Measurements from ENCODE around the gene STAT1.

STAT1 gene

DNA sequence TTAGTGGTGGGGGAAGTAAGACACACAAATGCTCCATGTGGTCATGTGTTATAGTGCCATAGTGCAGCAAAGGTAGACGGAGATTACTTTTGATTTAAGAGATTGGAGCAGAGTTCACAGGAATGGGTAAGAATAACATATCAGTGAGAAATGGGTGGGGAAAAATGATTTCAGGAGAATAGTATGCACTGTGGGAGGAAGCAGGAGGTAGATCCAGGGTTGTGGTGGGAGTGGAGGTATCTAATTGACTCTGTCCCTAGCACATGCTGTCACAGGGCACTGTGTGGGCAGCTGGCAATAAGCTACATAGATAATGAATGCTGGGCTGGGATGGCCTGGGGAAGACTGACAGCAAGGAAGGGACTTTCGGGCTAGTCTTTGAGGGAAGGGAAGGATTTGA, 65.3 kb downstream of the STAT1 start:
- no peak for DNase-seq

DNA sequence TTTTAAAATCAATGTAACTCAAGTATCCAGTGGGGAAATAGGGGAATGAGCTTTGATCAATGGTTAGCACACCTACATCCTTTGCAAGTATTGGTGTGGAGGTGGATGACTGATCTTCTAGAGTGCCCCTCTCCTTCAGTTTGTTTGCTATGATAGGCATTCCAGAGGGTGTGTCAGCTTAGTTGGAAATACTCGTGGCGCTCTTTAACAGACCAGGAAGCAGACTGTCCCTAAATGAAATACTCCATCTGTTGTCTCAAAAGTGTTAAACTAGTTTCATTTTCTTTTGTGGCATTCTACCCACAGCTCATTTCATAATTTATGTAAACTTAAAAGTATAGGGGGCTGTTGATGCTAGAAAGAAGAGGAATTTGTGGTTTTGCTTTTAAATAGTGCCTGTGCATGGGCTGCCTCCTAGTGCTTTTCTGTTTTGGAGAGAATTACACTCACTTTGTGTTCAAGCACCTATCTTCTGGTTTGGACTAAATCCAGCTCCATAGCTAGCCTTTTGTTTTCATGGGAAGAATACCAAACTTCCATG, 66.2 kb downstream of the STAT1 start:
- DNase-seq, result no peak

DNA sequence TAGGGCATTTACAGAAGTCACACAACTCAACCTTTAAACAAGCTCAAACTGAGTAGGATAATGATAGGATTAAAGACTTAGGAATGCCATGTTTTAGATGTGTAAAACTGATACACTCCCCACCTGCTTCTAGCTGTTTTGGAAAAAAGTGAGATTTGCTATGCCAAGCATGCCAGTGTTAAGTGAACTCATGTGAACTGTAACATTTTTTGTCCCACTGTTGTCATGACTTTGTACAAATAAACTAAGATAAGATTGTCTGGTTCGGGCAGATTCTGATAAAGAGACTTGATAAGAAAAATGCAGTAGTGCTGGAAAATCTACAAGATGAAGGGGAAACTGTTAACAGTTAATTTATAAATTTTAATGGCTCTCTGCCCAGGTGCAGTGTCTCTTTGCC, 66.8 kb downstream of the STAT1 start:
- no peak for DNase-seq

DNA sequence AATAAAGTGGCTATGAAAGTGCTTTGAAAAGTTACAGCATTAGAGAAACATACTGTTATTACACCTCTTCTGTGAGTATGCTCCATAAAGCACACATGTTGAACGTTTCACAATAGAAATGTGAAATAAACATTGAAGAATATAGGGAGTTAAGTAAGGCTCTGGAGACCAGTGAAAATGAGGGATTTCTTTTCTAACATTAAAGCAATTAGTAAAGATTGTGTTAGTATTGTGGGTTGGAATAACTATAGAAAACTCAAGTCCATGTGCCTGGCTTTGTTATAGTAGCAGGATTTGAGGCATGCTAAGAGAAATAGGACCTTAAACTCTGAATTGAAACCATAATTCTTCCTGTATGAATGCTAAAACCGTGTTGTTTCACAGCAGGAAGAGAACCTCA, 70.3 kb downstream of the STAT1 start:
- no peak for DNase-seq

DNA sequence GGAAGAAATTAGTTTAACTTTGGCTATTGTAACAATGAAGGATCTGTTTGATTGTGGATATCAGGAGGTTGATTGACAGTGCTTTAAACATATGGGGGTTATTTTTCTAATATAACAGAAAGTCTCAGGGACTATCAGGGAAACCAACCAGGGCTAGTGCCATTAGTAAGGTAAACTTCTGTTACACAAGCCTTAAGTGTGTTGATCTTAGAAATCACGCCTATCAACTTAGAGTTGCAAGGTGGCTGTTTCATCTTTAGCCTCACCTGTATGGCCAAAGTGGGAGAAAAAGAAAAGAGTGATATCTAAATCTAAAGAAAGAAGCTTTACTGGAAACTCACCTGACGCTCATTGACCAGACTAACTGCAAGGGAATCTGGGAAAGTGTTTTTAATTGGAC, 71.3 kb downstream of the STAT1 start:
- no peak for DNase-seq

DNA sequence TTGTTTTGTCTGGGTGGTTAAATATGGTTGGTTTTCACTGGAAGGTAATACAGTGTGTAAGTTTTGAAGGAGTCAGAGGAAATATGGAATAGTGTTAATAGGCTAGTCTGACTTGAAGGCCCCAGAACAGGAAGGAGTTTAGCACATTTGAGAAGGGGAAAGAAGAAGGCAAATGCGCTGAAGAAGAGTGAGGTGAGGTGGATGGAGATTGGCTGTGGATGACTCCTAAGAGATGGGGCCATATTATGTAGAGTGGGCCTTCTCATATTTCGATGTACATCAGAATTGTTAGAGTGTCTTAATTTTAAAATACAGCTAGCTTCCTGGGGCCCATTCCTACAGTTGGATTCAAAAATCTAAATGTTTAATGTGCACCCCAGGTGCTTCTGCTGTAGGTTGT, 72.4 kb downstream of the STAT1 start:
- DNase-seq, result no peak

DNA sequence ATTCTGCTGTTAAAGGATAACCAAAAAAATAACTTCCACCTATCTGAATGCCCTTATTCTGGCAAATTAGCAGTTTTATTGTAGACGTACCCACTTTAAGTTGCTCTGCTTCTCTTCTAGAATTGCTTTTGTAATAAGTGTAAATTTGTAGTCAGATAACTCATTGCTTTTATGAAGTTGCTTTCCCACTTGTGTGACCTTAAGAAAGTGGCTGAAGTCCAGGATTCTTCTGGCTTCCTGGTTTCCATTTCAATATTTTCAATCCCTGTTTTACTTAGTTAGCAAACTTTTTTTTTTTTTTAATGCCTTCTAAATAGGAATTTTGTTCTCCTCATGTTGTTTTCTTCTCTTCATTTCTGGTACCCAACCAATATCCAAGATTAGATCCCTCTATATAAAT, 73.5 kb downstream of the STAT1 start:
- DNase-seq, result no peak

DNA sequence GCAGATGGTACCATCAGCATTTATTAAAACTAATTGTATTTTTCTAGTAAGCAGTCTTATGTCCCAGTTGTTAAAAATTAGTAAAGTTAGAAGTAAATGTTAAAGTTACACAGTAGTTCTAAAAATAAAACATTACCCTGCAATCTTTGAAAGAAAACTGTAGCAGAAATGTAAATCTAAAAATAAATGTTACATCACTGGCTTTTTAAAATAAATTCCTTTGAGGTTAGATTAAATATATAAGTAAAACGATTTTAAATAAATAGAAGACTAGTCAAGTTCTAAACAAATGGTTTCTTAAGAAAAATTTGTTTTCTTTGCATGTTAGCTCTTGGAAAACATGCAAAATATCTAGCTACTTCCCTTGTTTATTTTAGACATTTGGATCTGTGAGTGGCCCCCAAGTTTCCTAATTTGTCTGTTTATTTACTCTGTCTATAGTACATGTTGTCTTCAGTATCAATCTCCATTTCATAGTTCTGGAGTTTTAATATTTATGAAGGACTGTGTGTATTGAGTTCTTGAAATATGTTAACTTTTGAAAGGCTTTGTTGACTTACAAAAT, 75.1 kb downstream of the STAT1 start:
- DNase-seq, result no peak

DNA sequence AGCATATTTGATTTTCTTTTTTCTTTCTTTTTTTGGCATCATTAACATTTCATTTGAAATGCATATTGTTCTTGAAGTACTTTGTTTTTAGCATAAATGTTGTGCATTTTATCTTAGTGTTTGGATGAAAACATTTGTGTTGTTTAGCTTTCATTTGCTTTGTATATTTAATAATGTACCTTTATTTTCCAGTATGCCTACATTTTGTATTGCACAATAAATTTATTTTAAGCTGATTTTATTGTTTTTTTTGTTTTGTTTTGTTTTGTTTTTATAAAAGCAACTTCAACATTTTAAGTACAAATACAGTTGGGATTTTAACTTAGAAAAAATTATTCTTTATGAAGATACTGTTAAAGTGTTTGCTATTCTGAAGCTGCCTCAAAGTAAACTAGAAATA, 78.9 kb downstream of the STAT1 start:
- no peak for DNase-seq

DNA sequence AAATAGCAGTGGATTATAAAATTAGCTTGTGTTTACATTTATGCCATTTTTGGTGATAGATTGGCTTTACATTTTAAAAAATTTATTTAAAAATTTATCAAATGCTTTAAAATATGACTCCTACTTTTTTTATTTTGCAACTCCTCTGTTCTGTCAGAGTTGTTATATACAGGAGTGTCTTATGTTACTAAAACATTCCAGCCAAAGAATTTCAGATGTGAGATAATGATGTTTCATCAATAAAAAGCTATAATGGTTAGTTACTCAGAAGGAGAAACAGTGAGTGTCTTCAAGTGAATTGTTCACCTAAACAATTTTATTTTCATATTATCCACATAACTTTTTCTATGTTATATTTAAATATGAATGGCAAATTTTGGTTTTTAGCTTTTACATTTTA, 80.6 kb downstream of the STAT1 start:
- DNase-seq, result no peak

DNA sequence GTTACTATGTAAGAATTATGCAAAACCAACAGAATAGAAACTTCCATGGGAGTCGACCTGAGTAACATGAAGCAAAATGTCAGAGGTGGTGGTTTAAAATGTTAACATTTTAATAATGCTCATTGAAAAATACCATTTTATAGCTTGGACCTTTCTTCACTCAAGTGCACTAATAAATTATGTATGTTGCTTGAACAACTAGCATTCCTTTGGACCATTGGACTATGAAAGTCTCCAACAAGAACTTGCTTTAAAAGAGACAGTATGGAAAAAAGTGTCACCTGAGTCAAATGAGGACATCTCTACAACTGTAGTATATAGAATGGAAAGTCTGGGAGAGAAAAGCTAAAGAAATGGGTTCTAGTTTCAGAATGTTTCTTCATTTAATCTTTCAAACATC, 81.5 kb downstream of the STAT1 start:
- DNase-seq, result no peak

DNA sequence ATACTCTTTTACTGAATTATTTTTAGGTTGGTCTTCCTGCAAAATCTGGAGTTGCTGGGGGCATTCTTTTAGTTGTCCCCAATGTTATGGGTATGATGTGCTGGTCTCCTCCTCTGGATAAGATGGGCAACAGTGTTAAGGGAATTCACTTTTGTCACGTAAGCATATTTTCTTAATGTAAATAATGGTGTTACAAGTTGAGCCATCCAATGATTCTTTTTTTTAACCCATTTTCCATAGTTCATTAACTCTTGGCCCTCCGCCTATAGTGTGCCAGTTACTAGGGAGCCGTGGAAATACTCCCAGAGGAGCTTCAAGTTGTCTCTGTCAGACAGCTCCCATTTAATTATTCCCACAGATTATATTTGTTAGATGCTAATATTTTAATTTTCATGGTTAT, 83.6 kb downstream of the STAT1 start:
- no peak for DNase-seq

DNA sequence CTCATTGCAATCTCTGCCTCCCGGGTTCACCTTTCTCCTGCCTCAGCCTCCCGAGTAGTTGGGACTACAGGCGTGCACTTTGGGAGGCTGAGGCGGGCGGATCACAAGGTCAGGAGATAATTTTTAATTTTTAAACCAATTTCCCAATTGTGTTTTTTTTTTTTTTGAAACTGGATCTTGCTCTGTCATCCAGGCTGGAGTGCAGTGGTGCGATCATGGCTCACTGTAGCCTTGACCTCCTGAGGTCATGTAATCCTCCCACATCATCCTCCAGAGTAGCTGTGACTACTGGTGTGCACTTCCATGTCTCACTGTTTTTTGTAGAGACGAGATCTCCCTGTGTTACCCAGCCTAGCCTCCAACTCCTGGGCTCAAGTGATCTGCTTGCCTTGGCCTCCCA, 84.1 kb downstream of the STAT1 start:
- no peak for DNase-seq

DNA sequence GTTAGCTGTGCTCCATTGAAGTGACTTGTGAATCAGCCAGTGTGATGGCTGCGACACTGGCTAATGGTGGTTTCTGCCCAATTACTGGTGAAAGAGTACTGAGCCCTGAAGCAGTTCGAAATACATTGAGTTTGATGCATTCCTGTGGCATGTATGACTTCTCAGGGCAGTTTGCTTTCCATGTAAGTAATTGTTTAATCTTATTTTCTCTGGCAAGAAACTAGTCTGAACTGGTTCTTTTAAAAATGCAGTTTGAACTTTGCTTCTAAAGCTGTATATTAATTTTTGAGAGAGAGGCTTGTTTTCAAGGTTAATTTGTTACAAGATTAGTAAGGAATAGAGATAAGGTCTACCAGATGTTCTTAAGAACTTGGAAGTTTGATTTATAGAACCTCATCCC, 86.7 kb downstream of the STAT1 start:
- DNase-seq, result no peak

DNA sequence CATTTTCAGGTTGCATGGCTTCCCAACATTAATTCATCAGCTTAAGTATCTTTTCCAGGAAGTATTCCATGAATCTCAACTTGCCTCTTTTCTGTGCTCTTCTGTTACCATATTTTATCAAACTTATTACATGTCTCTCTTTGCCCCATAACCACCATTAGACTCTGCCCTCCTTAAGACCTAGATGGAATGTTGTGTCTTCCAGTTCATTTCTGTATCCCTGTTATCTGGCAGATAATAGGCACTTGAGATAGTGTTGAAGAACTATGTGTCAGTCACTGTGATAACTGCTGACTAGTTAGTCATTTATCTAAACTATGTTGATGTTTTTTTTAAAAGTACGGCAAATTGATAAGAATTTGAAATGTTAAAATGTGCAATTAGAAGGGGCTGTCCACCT, 91.6 kb downstream of the STAT1 start:
- no peak for DNase-seq

DNA sequence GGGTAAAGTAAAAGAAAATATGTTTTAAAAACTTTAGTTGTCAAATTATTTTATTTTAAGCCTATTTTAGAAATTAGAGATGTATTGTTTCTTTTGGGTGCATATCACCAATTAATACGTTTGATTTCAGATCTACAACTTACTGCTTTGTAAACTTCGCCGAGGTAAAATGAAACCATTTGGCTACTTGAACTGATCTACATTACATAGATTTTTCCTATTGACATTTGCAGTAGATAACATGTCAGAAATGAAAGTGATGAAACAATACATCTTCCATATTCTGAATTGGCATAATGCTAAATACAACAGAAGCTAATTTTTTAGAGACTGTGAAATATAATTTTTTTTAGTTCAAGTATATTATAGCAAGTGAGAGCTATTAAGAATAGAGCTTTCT, 93.9 kb downstream of the STAT1 start:
- DNase-seq, result no peak
